Activated gamma-delta T cell treated with anti-CD3 and anti-CD28 coated beads, Interleukin-2, amount 50 U/mL, for 16 hours (primary cell): ENCODE results near the gene SCPEP1.

ENCODE experiments used
- DNase-seq: peaks from one replicate; pipeline ENCODE4 v3.0.0-alpha.2; 2020; ENCODE audit warnings: low read depth

SCPEP1 gene

GRCh38 chr17:57002904-57003303, 25.0 kb downstream of the SCPEP1 start:
- no peak for DNase-seq

- DNase-seq = no peak
These were observed 27.1 kb downstream of the SCPEP1 start for GRCh38 chr17:57004944-57005579.

GRCh38 chr17:57006040-57006439, 28.1 kb downstream of the SCPEP1 start:
- DNase-seq = no peak

- no peak for DNase-seq
These were observed 31.0 kb downstream of the SCPEP1 start for GRCh38 chr17:57008958-57009357.

- peak; percentile 27 for DNase-seq
These were observed 32.0 kb downstream of the SCPEP1 start for GRCh38 chr17:57009737-57010445.

GRCh38 chr17:57010487-57010886, 32.6 kb downstream of the SCPEP1 start:
- DNase-seq = no peak

GRCh38 chr17:57011491-57012015, 33.6 kb downstream of the SCPEP1 start:
- DNase-seq = no peak

- no peak for DNase-seq
These were observed 38.3 kb downstream of the SCPEP1 start for GRCh38 chr17:57016071-57016763.

- DNase-seq = no peak
These were observed 38.8 kb downstream of the SCPEP1 start for GRCh38 chr17:57016764-57017116.

- no peak for DNase-seq
These were observed 39.7 kb downstream of the SCPEP1 start for GRCh38 chr17:57017625-57018024.

GRCh38 chr17:57020208-57020607, 42.3 kb downstream of the SCPEP1 start:
- DNase-seq = no peak

GRCh38 chr17:57021226-57021940, 43.5 kb downstream of the SCPEP1 start:
- DNase-seq = no peak

- no peak for DNase-seq
These were observed 47.9 kb downstream of the SCPEP1 start for GRCh38 chr17:57025876-57026275.

GRCh38 chr17:57027852-57028251, 49.9 kb downstream of the SCPEP1 start:
- DNase-seq = no peak

- no peak for DNase-seq
These were observed 54.4 kb downstream of the SCPEP1 start for GRCh38 chr17:57032343-57032742.

- no peak for DNase-seq
These were observed 55.4 kb downstream of the SCPEP1 start for GRCh38 chr17:57033296-57033695.

GRCh38 chr17:57034807-57035754, 57.1 kb downstream of the SCPEP1 start:
- no peak for DNase-seq

GRCh38 chr17:57035971-57036481, 58.1 kb downstream of the SCPEP1 start:
- no peak for DNase-seq

GRCh38 chr17:57037411-57037810, 59.5 kb downstream of the SCPEP1 start:
- no peak for DNase-seq

GRCh38 chr17:57038486-57038885, 60.6 kb downstream of the SCPEP1 start:
- DNase-seq = no peak

GRCh38 chr17:57040571-57040970, 62.6 kb downstream of the SCPEP1 start:
- DNase-seq = no peak
